Suprapubic skin (tissue), 4 donors: ENCODE data around the gene ENGASE.

Source experiments
- EP300 ChIP-seq: sonication (generic); formaldehyde crosslinking; IDR thresholded peaks from one replicate; pipeline ENCODE4 v1.6.1; 2017; ENCODE audit warnings: antibody characterized with exemption
- POLR2A ChIP-seq, 2 donors: fragments of 450-650 bp; IDR thresholded peaks; one replicate each; pipeline ENCODE4 v1.6.1; 2017; ENCODE audit warnings: antibody characterized with exemption in 2 of 2, mild to moderate bottlenecking in 2 of 2, moderate library complexity in 2 of 2
- POLR2AphosphoS5 ChIP-seq, 3 donors: sonication (generic); formaldehyde crosslinking; IDR thresholded peaks; one replicate each; pipeline ENCODE4 v1.6.1; 2017; ENCODE audit warnings: antibody characterized with exemption in 3 of 3
- TF ChIP-seq, protein P1 (sequence below), 2 donors: fragments of 200-600 bp in 1 of 2; fragments of 450-650 bp in 1 of 2; sonication (generic) in 1 of 2; IDR thresholded peaks; one replicate each; pipeline ENCODE4 v1.5.1; 2016 to 2019; ENCODE audit warnings: antibody characterized with exemption in 2 of 2, mild to moderate bottlenecking in 1 of 2, moderate library complexity in 1 of 2

DNA sequence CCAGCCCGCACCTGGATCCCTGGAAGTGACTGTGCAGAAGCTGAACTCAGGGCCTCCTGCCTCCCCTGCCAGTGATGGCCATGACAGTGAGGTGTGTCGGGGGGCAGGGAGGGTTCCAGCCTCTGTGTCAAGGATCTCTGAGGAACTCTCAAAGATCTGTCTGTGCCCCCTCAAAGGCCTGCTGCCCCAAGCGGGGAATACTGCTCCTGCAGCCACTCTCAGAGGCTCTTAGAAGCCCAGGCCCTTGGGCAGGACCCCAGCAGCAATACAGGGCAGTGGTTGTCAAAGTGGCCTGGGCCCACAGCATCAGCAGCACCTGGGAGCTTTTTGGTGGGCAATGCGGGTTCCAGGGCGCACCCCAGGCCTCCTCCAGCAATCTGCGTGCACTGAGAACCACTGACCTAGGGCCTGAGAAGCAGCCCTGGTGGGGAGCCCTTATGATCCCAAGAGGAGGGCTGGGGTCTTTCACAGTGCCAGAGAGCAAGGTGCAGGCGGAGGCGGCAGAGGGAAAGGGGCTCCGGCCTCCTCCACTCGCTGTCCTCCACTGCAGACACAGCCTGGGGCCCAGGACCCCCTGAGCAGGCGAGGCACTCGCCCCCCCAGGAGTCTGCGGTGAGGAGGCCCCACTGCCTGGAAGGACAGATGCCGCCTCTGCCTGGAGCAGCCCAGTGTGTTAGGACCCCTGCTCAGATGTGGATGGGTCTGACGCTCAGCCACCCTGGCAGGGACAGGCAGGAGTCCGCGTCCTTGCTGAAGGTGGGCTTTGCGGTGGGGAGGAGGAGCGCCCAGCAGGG lies 42.1 kb downstream of the ENGASE start:
- TF ChIP-seq POLR2AphosphoS5 (IDR thresholded peaks at IDR 0.05), result no peak
- TF ChIP-seq, protein P1, sequence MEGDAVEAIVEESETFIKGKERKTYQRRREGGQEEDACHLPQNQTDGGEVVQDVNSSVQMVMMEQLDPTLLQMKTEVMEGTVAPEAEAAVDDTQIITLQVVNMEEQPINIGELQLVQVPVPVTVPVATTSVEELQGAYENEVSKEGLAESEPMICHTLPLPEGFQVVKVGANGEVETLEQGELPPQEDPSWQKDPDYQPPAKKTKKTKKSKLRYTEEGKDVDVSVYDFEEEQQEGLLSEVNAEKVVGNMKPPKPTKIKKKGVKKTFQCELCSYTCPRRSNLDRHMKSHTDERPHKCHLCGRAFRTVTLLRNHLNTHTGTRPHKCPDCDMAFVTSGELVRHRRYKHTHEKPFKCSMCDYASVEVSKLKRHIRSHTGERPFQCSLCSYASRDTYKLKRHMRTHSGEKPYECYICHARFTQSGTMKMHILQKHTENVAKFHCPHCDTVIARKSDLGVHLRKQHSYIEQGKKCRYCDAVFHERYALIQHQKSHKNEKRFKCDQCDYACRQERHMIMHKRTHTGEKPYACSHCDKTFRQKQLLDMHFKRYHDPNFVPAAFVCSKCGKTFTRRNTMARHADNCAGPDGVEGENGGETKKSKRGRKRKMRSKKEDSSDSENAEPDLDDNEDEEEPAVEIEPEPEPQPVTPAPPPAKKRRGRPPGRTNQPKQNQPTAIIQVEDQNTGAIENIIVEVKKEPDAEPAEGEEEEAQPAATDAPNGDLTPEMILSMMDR (IDR thresholded peaks at IDR 0.05), result no peak
- no peak for TF ChIP-seq EP300
- TF ChIP-seq POLR2A (IDR thresholded peaks at IDR 0.05), result no peak
